ENCODE measurements around the gene CENPN. TPM values are rescaled to one million over a fixed set of nuclear protein-coding genes. Genes with fewer than 3 reads are reported as not detected.

The CENPN gene
- total RNA-seq, 120 experiments from 2014 or later = 2.4 to 13.8 (median 6.3) TPM

Other genes starting within 250 kb of the CENPN start
- gene CDYL2, start 202.6 kb upstream of the CENPN start, total RNA-seq = 100 to 1,000 TPM in 12 of 120 experiments, 10 to 100 TPM in 108; 37.3 to 119 (median 82.8) TPM
- 100 to 1,000 TPM in 10 of 120 experiments, 10 to 100 TPM in 110; 53.6 to 107 (median 84.9) TPM for gene CMC2, start 329 bp upstream of the CENPN start, total RNA-seq
- 10 to 100 TPM; 38.2 to 76.8 (median 57.2) TPM for gene ATMIN, start 28.6 kb downstream of the CENPN start, total RNA-seq
- gene C16orf46, start 70.0 kb downstream of the CENPN start, total RNA-seq = 10 to 100 TPM in 6 of 120 experiments, 1 to 10 TPM in 112, under 1 TPM in 2; 0.69 to 11.8 (median 6.2) TPM
- gene GCSH, start 89.2 kb downstream of the CENPN start, total RNA-seq = 10 to 100 TPM; 28.2 to 78.2 (median 45.7) TPM
- 1 to 10 TPM in 55 of 120 experiments, under 1 TPM in 63, not detected in 2; 0.14 to 7.0 (median 0.96) TPM for gene BCO1, start 231.5 kb downstream of the CENPN start, total RNA-seq

Data from dorsolateral prefrontal cortex (tissue), 118 donors.